Caco-2 (cell line): ENCODE results near the gene ELF1. TPM values are rescaled to one million over a fixed set of nuclear protein-coding genes. Genes with fewer than 3 reads are reported as not detected.

Experiments used
- BruUV-seq: library from RNA; stranded (reverse); fragments of 400-500 nt; replicated peaks from 2 replicates; lab custom pipeline; 2021; lab: Mats Ljungman, UMichigan
- CTCF ChIA-PET: fragments of 300-600 bp; sonication (Branson Sonifier 250); formaldehyde crosslinking; loops from one replicate; lab custom pipeline; 2022; ENCODE audit warnings: antibody characterized with exemption; lab: Charles Lee
- POLR2A ChIA-PET: fragments of 300-600 bp; sonication (Branson Sonifier 250); formaldehyde crosslinking; loops from one replicate; lab custom pipeline; 2022; ENCODE audit warnings: antibody characterized with exemption; lab: Charles Lee
- DNase-seq, 2 experiments: peaks; one replicate each; pipeline versions ENCODE4 v3.0.0 to v3.0.0-alpha.2; 2020 to 2022
- H3K27me3 ChIP-seq: replicated peaks from 2 replicates; pipeline ENCODE4 v1.6.0; 2011; ENCODE audit warnings: low read length; ENCODE audit not compliant: control insufficient read depth, insufficient read depth
- H3K36me3 ChIP-seq: 2 replicates; pipeline ENCODE4 v1.5.1; 2011; ENCODE audit warnings: low read length; ENCODE audit not compliant: control insufficient read depth, insufficient read depth
- H3K4me1 ChIP-seq: fragments of 250-450 bp; sonication (Bioruptor Pico); 2 replicates; pipeline ENCODE4 v1.5.1; 2020; ENCODE audit warnings: mild to moderate bottlenecking
- H3K4me3 ChIP-seq: 2 replicates; pipeline ENCODE4 v1.5.1; 2011; ENCODE audit warnings: low read depth, mild to moderate bottlenecking, control low read depth, low read length
- H3K9me3 ChIP-seq: fragments of 250-450 bp; sonication (Bioruptor Pico); 2 replicates; pipeline ENCODE4 v1.5.1; 2020; ENCODE audit warnings: mild to moderate bottlenecking, moderate library complexity
- H3K27ac Mint-ChIP-seq: one replicate; pipeline ENCODE4 v1.8.0; 2022; ENCODE audit warnings: mixed read lengths; ENCODE audit not compliant: unreplicated experiment
- H3K27me3 Mint-ChIP-seq: one replicate; pipeline ENCODE4 v1.8.0; 2022; ENCODE audit warnings: mixed read lengths; ENCODE audit not compliant: insufficient read depth, unreplicated experiment
- H3K36me3 Mint-ChIP-seq: one replicate; pipeline ENCODE4 v1.8.0; 2022; ENCODE audit warnings: mild to moderate bottlenecking, mixed read lengths; ENCODE audit not compliant: insufficient read depth, unreplicated experiment
- H3K4me1 Mint-ChIP-seq: one replicate; pipeline ENCODE4 v1.8.0; 2022; ENCODE audit warnings: low read depth, mixed read lengths; ENCODE audit not compliant: unreplicated experiment
- H3K4me3 Mint-ChIP-seq: one replicate; pipeline ENCODE4 v1.8.0; 2022; ENCODE audit warnings: mild to moderate bottlenecking, moderate library complexity, mixed read lengths; ENCODE audit not compliant: unreplicated experiment
- H3K9me3 Mint-ChIP-seq: one replicate; pipeline ENCODE4 v1.8.0; 2022; ENCODE audit warnings: mixed read lengths; ENCODE audit not compliant: unreplicated experiment
- CTCF ChIP-seq, 2 experiments: fragments of 200-600 bp in 1 of 2; IDR thresholded peaks; 1 replicate in 1 of 2; 2 replicates in 1 of 2; pipeline versions ENCODE4 v1.5.1 to v1.8.0; 2011 to 2022; ENCODE audit warnings: antibody characterized with exemption in 1 of 2, control low read depth in 1 of 2, inconsistent platforms in 1 of 2, low read depth in 1 of 2, low read length in 1 of 2, mild to moderate bottlenecking in 1 of 2, moderate library complexity in 1 of 2; ENCODE audit not compliant: insufficient read depth in 1 of 2, severe bottlenecking in 1 of 2, unreplicated experiment in 1 of 2
- intact Hi-C: fragments of 100-400 bp; cut with micrococcal nuclease; formaldehyde crosslinking; loops from one replicate; pipeline ENCODE4 v1.10.0; 2022; ENCODE audit not compliant: unreplicated experiment
- total RNA-seq: library from RNA; stranded (reverse); gene quantifications from 2 replicates; pipeline ENCODE4 v1.2.3, GENCODE V29; 2022

The ELF1 gene
- total RNA-seq, 1 experiment from 2014 or later = 116 TPM

GRCh38 chr13:41013835-41014234 is 5.3 kb downstream of the ELF1 start:
- Histone ChIP-seq H3K4me3 (no peak overlapping the region), H3K27me3 (no peaks in the 10 kb centered on the region), H3K36me3 (no peaks in the 10 kb centered on the region; the same call in 1 of the 2 replicates), H3K4me1 (peaks cover 30% of the 10 kb centered on the region), H3K9me3 (no peaks in the 10 kb centered on the region)
- intact Hi-C loops = no loop called here
- ChIA-PET POLR2A (no interaction called here), CTCF (interaction anchor here (0.7 kb wide), 1 partner anchor 39 kb away, joined by 3 read pairs; no protein-coding TSS in a partner anchor)
- Mint-ChIP-seq H3K27ac (no peak overlapping the region), H3K9me3 (no peaks in the 10 kb centered on the region), H3K36me3 (peaks cover 15% of the 10 kb centered on the region), H3K4me1 (peaks cover 31% of the 10 kb centered on the region), H3K27me3 (no peaks in the 10 kb centered on the region), H3K4me3 (no peak overlapping the region)
- DNase-seq = no peak
- no peak for TF ChIP-seq CTCF (IDR thresholded peaks at IDR 0.05; ENCODE audit: insufficient read depth in 1 of 2, low read depth in 1 of 2, low read length in 1 of 2, severe bottlenecking in 1 of 2, unreplicated experiment in 1 of 2)
- no TSS peak for BruUV-seq

GRCh38 chr13:41012536-41012935 is 6.6 kb downstream of the ELF1 start:
- Mint-ChIP-seq H3K4me3 (no peak overlapping the region), H3K36me3 (peaks cover 21% of the 10 kb centered on the region), H3K4me1 (peaks cover 34% of the 10 kb centered on the region), H3K9me3 (no peaks in the 10 kb centered on the region), H3K27me3 (no peaks in the 10 kb centered on the region), H3K27ac (no peak overlapping the region)
- ChIA-PET CTCF (no interaction called here), POLR2A (interaction anchor here (0.6 kb wide), 1 partner anchor 880 kb away, joined by 7 read pairs; no protein-coding TSS in a partner anchor)
- TF ChIP-seq CTCF (IDR thresholded peaks at IDR 0.05; ENCODE audit: insufficient read depth in 1 of 2, low read depth in 1 of 2, low read length in 1 of 2, severe bottlenecking in 1 of 2, unreplicated experiment in 1 of 2) = no peak
- H3K36me3 ChIP-seq = no peaks in the 10 kb centered on the region; the same call in 1 of the 2 replicates
- H3K4me1 ChIP-seq = peaks cover 38% of the 10 kb centered on the region
- DNase-seq = no peak
- H3K9me3 ChIP-seq = no peaks in the 10 kb centered on the region
- intact Hi-C loops = no loop called here
- no peaks in the 10 kb centered on the region for H3K27me3 ChIP-seq
- no TSS peak for BruUV-seq
- no peak overlapping the region for H3K4me3 ChIP-seq

GRCh38 chr13:41011382-41011956 is 7.6 kb downstream of the ELF1 start:
- no peak for TF ChIP-seq CTCF (IDR thresholded peaks at IDR 0.05; ENCODE audit: insufficient read depth in 1 of 2, low read depth in 1 of 2, low read length in 1 of 2, severe bottlenecking in 1 of 2, unreplicated experiment in 1 of 2)
- no peaks in the 10 kb centered on the region for H3K9me3 Mint-ChIP-seq
- POLR2A ChIA-PET = no interaction called here
- peaks cover 21% of the 10 kb centered on the region for H3K36me3 Mint-ChIP-seq
- CTCF ChIA-PET = no interaction called here
- H3K9me3 ChIP-seq = no peaks in the 10 kb centered on the region
- intact Hi-C loops = no loop called here
- peaks cover 41% of the 10 kb centered on the region for H3K4me1 ChIP-seq
- H3K27me3 Mint-ChIP-seq = no peaks in the 10 kb centered on the region
- no peak overlapping the region for H3K4me3 Mint-ChIP-seq
- peaks cover 34% of the 10 kb centered on the region for H3K4me1 Mint-ChIP-seq
- BruUV-seq = no TSS peak
- no peaks in the 10 kb centered on the region for H3K27me3 ChIP-seq
- H3K4me3 ChIP-seq = no peak overlapping the region
- H3K36me3 ChIP-seq = no peaks in the 10 kb centered on the region; the same call in 1 of the 2 replicates
- H3K27ac Mint-ChIP-seq = no peak overlapping the region
- DNase-seq = no peak
